ENCODE measurements around the gene ATP6V1A. TPM values are rescaled to one million over a fixed set of nuclear protein-coding genes. Genes with fewer than 3 reads are reported as not detected.

The ATP6V1A gene
- total RNA-seq, 1 experiment from 2014 or later: 89.6 TPM

GRCh38 chr3:113753376-113753985 lies 6.6 kb downstream of the ATP6V1A start:
- ATAC-seq (no peak), DNase-seq (ENCODE audit: low read depth, low spot score) (no peak)
- Histone ChIP-seq H3K4me1 (ENCODE audit: control insufficient read depth, insufficient read depth, low read length) (peaks cover 13% of the 10 kb centered on the region), H3K27ac (ENCODE audit: low read length) (no peak overlapping the region), H3K36me3 (ENCODE audit: control insufficient read depth, insufficient read depth, low read length) (no peaks in the 10 kb centered on the region), H3K9me3 (ENCODE audit: control insufficient read depth, insufficient read depth, low read depth, low read length) (no peaks in the 10 kb centered on the region), H3K27me3 (ENCODE audit: control insufficient read depth, insufficient read depth, low read length) (no peaks in the 10 kb centered on the region), H3K4me3 (ENCODE audit: low read depth in 2 of 2, low read length in 2 of 2) (no peak overlapping the region)
- TF ChIP-seq REST (IDR thresholded peaks at IDR 0.05; ENCODE audit: insufficient read depth in 1 of 2, low read depth in 2 of 2, low read length in 1 of 2) (no peak), SIN3A (IDR thresholded peaks at IDR 0.05; ENCODE audit: borderline replicate concordance, insufficient read depth, low read depth, low read length) (no peak), TCF7L2 (IDR thresholded peaks at IDR 0.05; ENCODE audit: low read depth, low read length) (no peak), CTCF (IDR thresholded peaks at IDR 0.05) (no peak), POLR2AphosphoS5 (IDR thresholded peaks at IDR 0.05; ENCODE audit: low read depth, low read length) (no peak)
- in situ Hi-C loops (cut with HindIII; ENCODE audit: low pct_unique_long_range_greater_than_20kb, low sequenced_read_pairs) (no loop called here), intact Hi-C loops (cut with micrococcal nuclease; ENCODE audit: unreplicated experiment) (no loop called here)
- BruUV-seq (replicated peaks): no TSS peak
- CTCF ChIA-PET: interaction anchor here (0.7 kb wide), 1 partner anchor 37 kb away, joined by 6 read pairs; no protein-coding TSS in a partner anchor
- POLR2A ChIA-PET: no interaction called here

- ChIA-PET CTCF (no interaction called here), POLR2A (no interaction called here)
- no peak for ATAC-seq
- TF ChIP-seq CTCF (IDR thresholded peaks at IDR 0.05) (no peak), SIN3A (IDR thresholded peaks at IDR 0.05; ENCODE audit: borderline replicate concordance, insufficient read depth, low read depth, low read length) (no peak), POLR2AphosphoS5 (IDR thresholded peaks at IDR 0.05; ENCODE audit: low read depth, low read length) (no peak), TCF7L2 (IDR thresholded peaks at IDR 0.05; ENCODE audit: low read depth, low read length) (no peak), REST (IDR thresholded peaks at IDR 0.05; ENCODE audit: insufficient read depth in 1 of 2, low read depth in 2 of 2, low read length in 1 of 2) (no peak)
- Histone ChIP-seq H3K27me3 (ENCODE audit: control insufficient read depth, insufficient read depth, low read length) (no peaks in the 10 kb centered on the region), H3K4me3 (ENCODE audit: low read depth in 2 of 2, low read length in 2 of 2) (no peak overlapping the region), H3K9me3 (ENCODE audit: control insufficient read depth, insufficient read depth, low read depth, low read length) (no peaks in the 10 kb centered on the region), H3K4me1 (ENCODE audit: control insufficient read depth, insufficient read depth, low read length) (peaks cover 1% of the 10 kb centered on the region; the same call in 1 of the 2 replicates), H3K36me3 (ENCODE audit: control insufficient read depth, insufficient read depth, low read length) (no peaks in the 10 kb centered on the region), H3K27ac (ENCODE audit: low read length) (no peak overlapping the region)
- intact Hi-C loops (cut with micrococcal nuclease; ENCODE audit: unreplicated experiment) (no loop called here), in situ Hi-C loops (cut with HindIII; ENCODE audit: low pct_unique_long_range_greater_than_20kb, low sequenced_read_pairs) (no loop called here)
- no peak for DNase-seq (ENCODE audit: low read depth, low spot score)
- no TSS peak for BruUV-seq (replicated peaks)
Measured at GRCh38 chr3:113754494-113755159, 7.8 kb downstream of the ATP6V1A start.
